ENCODE results near the gene MMP17.

MMP17 gene
- total RNA-seq, result 0 to 0.19 (median 0) reads per million in 3 donors

- no peaks in the 10 kb centered on the region for H3K36me3 ChIP-seq (ENCODE audit: control insufficient read depth, insufficient read depth, low read length)
- peak within 1 kb of the TSS; percentile 45 for H3K4me3 ChIP-seq (ENCODE audit: insufficient read depth, low read depth, low read length, poor library complexity, severe bottlenecking)
- H3K9me3 ChIP-seq (ENCODE audit: control insufficient read depth, low read length), result no peaks in the 10 kb centered on the region
- DNase-seq, result no peak
- H3K27me3 ChIP-seq (replicated peaks; ENCODE audit: control insufficient read depth, insufficient read depth, low read length, poor library complexity, severe bottlenecking), result peaks cover 40% of the 10 kb centered on the region
- no peak within 1 kb of the TSS for H3K27ac ChIP-seq (ENCODE audit: insufficient read depth, low read length, poor library complexity, severe bottlenecking)
- peaks cover 26% of the 10 kb centered on the region for H3K4me1 ChIP-seq (ENCODE audit: control insufficient read depth, insufficient read depth, low read length, poor library complexity, severe bottlenecking)
Observed at GRCh38 chr12:131827961-131828534, at the start of gene MMP17. MMP17 (plus strand) TSS chr12:131828393; CDS start chr12:131828495, 102 bp downstream.

- peaks cover 53% of the 10 kb centered on the region for H3K36me3 ChIP-seq (ENCODE audit: control insufficient read depth, insufficient read depth, low read length)
- H3K27ac ChIP-seq (ENCODE audit: insufficient read depth, low read length, poor library complexity, severe bottlenecking), result no peak overlapping the region
- no peaks in the 10 kb centered on the region for H3K4me1 ChIP-seq (ENCODE audit: control insufficient read depth, insufficient read depth, low read length, poor library complexity, severe bottlenecking)
- DNase-seq, result no peak
- no peaks in the 10 kb centered on the region for H3K27me3 ChIP-seq (replicated peaks; ENCODE audit: control insufficient read depth, insufficient read depth, low read length, poor library complexity, severe bottlenecking)
- H3K9me3 ChIP-seq (ENCODE audit: control insufficient read depth, low read length), result no peaks in the 10 kb centered on the region
- H3K4me3 ChIP-seq (ENCODE audit: insufficient read depth, low read depth, low read length, poor library complexity, severe bottlenecking), result no peak overlapping the region
Observed at GRCh38 chr12:131779027-131779426, 49.2 kb upstream of the MMP17 start.

GRCh38 chr12:131782061-131782460 is 46.1 kb upstream of the MMP17 start:
- no peaks in the 10 kb centered on the region for H3K9me3 ChIP-seq (ENCODE audit: control insufficient read depth, low read length)
- H3K36me3 ChIP-seq (ENCODE audit: control insufficient read depth, insufficient read depth, low read length), result peaks cover 61% of the 10 kb centered on the region
- H3K4me3 ChIP-seq (ENCODE audit: insufficient read depth, low read depth, low read length, poor library complexity, severe bottlenecking), result no peak overlapping the region
- no peaks in the 10 kb centered on the region for H3K27me3 ChIP-seq (replicated peaks; ENCODE audit: control insufficient read depth, insufficient read depth, low read length, poor library complexity, severe bottlenecking)
- no peak overlapping the region for H3K27ac ChIP-seq (ENCODE audit: insufficient read depth, low read length, poor library complexity, severe bottlenecking)
- H3K4me1 ChIP-seq (ENCODE audit: control insufficient read depth, insufficient read depth, low read length, poor library complexity, severe bottlenecking), result no peaks in the 10 kb centered on the region
- DNase-seq, result no peak

GRCh38 chr12:131783915-131784541 is 44.2 kb upstream of the MMP17 start:
- Histone ChIP-seq H3K27me3 (replicated peaks; ENCODE audit: control insufficient read depth, insufficient read depth, low read length, poor library complexity, severe bottlenecking) (no peaks in the 10 kb centered on the region), H3K9me3 (ENCODE audit: control insufficient read depth, low read length) (no peaks in the 10 kb centered on the region), H3K27ac (ENCODE audit: insufficient read depth, low read length, poor library complexity, severe bottlenecking) (no peak overlapping the region), H3K4me1 (ENCODE audit: control insufficient read depth, insufficient read depth, low read length, poor library complexity, severe bottlenecking) (no peaks in the 10 kb centered on the region), H3K36me3 (ENCODE audit: control insufficient read depth, insufficient read depth, low read length) (peaks cover 65% of the 10 kb centered on the region), H3K4me3 (ENCODE audit: insufficient read depth, low read depth, low read length, poor library complexity, severe bottlenecking) (no peak overlapping the region)
- DNase-seq, result no peak

GRCh38 chr12:131784909-131785762 is 43.1 kb upstream of the MMP17 start:
- no peak overlapping the region for H3K4me3 ChIP-seq (ENCODE audit: insufficient read depth, low read depth, low read length, poor library complexity, severe bottlenecking)
- H3K27me3 ChIP-seq (replicated peaks; ENCODE audit: control insufficient read depth, insufficient read depth, low read length, poor library complexity, severe bottlenecking), result no peaks in the 10 kb centered on the region
- no peak for DNase-seq
- peaks cover 64% of the 10 kb centered on the region for H3K36me3 ChIP-seq (ENCODE audit: control insufficient read depth, insufficient read depth, low read length)
- H3K9me3 ChIP-seq (ENCODE audit: control insufficient read depth, low read length), result no peaks in the 10 kb centered on the region
- H3K4me1 ChIP-seq (ENCODE audit: control insufficient read depth, insufficient read depth, low read length, poor library complexity, severe bottlenecking), result no peaks in the 10 kb centered on the region
- H3K27ac ChIP-seq (ENCODE audit: insufficient read depth, low read length, poor library complexity, severe bottlenecking), result no peak overlapping the region

GRCh38 chr12:131785763-131786330 is 42.3 kb upstream of the MMP17 start:
- H3K4me3 ChIP-seq (ENCODE audit: insufficient read depth, low read depth, low read length, poor library complexity, severe bottlenecking), result no peak overlapping the region
- peaks cover 64% of the 10 kb centered on the region for H3K36me3 ChIP-seq (ENCODE audit: control insufficient read depth, insufficient read depth, low read length)
- no peak for DNase-seq
- no peaks in the 10 kb centered on the region for H3K4me1 ChIP-seq (ENCODE audit: control insufficient read depth, insufficient read depth, low read length, poor library complexity, severe bottlenecking)
- no peaks in the 10 kb centered on the region for H3K9me3 ChIP-seq (ENCODE audit: control insufficient read depth, low read length)
- no peaks in the 10 kb centered on the region for H3K27me3 ChIP-seq (replicated peaks; ENCODE audit: control insufficient read depth, insufficient read depth, low read length, poor library complexity, severe bottlenecking)
- no peak overlapping the region for H3K27ac ChIP-seq (ENCODE audit: insufficient read depth, low read length, poor library complexity, severe bottlenecking)

GRCh38 chr12:131786331-131786730 is 41.9 kb upstream of the MMP17 start:
- no peaks in the 10 kb centered on the region for H3K27me3 ChIP-seq (replicated peaks; ENCODE audit: control insufficient read depth, insufficient read depth, low read length, poor library complexity, severe bottlenecking)
- no peaks in the 10 kb centered on the region for H3K9me3 ChIP-seq (ENCODE audit: control insufficient read depth, low read length)
- no peak overlapping the region for H3K27ac ChIP-seq (ENCODE audit: insufficient read depth, low read length, poor library complexity, severe bottlenecking)
- H3K4me3 ChIP-seq (ENCODE audit: insufficient read depth, low read depth, low read length, poor library complexity, severe bottlenecking), result no peak overlapping the region
- H3K4me1 ChIP-seq (ENCODE audit: control insufficient read depth, insufficient read depth, low read length, poor library complexity, severe bottlenecking), result no peaks in the 10 kb centered on the region
- H3K36me3 ChIP-seq (ENCODE audit: control insufficient read depth, insufficient read depth, low read length), result peaks cover 65% of the 10 kb centered on the region
- DNase-seq, result no peak

- Histone ChIP-seq H3K27me3 (replicated peaks; ENCODE audit: control insufficient read depth, insufficient read depth, low read length, poor library complexity, severe bottlenecking) (no peaks in the 10 kb centered on the region), H3K4me3 (ENCODE audit: insufficient read depth, low read depth, low read length, poor library complexity, severe bottlenecking) (no peak overlapping the region), H3K27ac (ENCODE audit: insufficient read depth, low read length, poor library complexity, severe bottlenecking) (no peak overlapping the region), H3K36me3 (ENCODE audit: control insufficient read depth, insufficient read depth, low read length) (peaks cover 68% of the 10 kb centered on the region), H3K9me3 (ENCODE audit: control insufficient read depth, low read length) (no peaks in the 10 kb centered on the region), H3K4me1 (ENCODE audit: control insufficient read depth, insufficient read depth, low read length, poor library complexity, severe bottlenecking) (no peaks in the 10 kb centered on the region)
- DNase-seq, result no peak
Observed at GRCh38 chr12:131787143-131787660, 41.0 kb upstream of the MMP17 start.

GRCh38 chr12:131788070-131788469 is 40.1 kb upstream of the MMP17 start:
- Histone ChIP-seq H3K4me3 (ENCODE audit: insufficient read depth, low read depth, low read length, poor library complexity, severe bottlenecking) (no peak overlapping the region), H3K27me3 (replicated peaks; ENCODE audit: control insufficient read depth, insufficient read depth, low read length, poor library complexity, severe bottlenecking) (no peaks in the 10 kb centered on the region), H3K9me3 (ENCODE audit: control insufficient read depth, low read length) (no peaks in the 10 kb centered on the region), H3K36me3 (ENCODE audit: control insufficient read depth, insufficient read depth, low read length) (peaks cover 71% of the 10 kb centered on the region), H3K4me1 (ENCODE audit: control insufficient read depth, insufficient read depth, low read length, poor library complexity, severe bottlenecking) (no peaks in the 10 kb centered on the region), H3K27ac (ENCODE audit: insufficient read depth, low read length, poor library complexity, severe bottlenecking) (no peak overlapping the region)
- no peak for DNase-seq
